Endothelial cell (in vitro differentiated cells): Measurements from ENCODE around the gene ATP10A. TPM values are rescaled to one million over a fixed set of nuclear protein-coding genes. Genes with fewer than 3 reads are reported as not detected.
A peak's percentile ranks its signal among the peaks of the same experiment; 100 is the strongest.

ENCODE experiments used
- DNase-seq: peaks from one replicate; pipeline ENCODE4 v3.0.0; 2021; ENCODE audit warnings: low spot score
- H3K27ac Mint-ChIP-seq: one replicate; pipeline ENCODE4 v1.8.0; 2021; ENCODE audit warnings: mixed read lengths, inconsistent platforms; ENCODE audit not compliant: unreplicated experiment
- H3K27me3 Mint-ChIP-seq: one replicate; pipeline ENCODE4 v1.8.0; 2021; ENCODE audit warnings: mild to moderate bottlenecking, moderate library complexity, mixed read lengths, inconsistent platforms; ENCODE audit not compliant: unreplicated experiment
- H3K36me3 Mint-ChIP-seq: one replicate; pipeline ENCODE4 v1.8.0; 2021; ENCODE audit warnings: mild to moderate bottlenecking, low read depth, mixed read lengths, inconsistent platforms; ENCODE audit not compliant: unreplicated experiment
- H3K4me1 Mint-ChIP-seq: one replicate; pipeline ENCODE4 v1.8.0; 2021; ENCODE audit warnings: mild to moderate bottlenecking, mixed read lengths, inconsistent platforms; ENCODE audit not compliant: unreplicated experiment
- H3K4me3 Mint-ChIP-seq: one replicate; pipeline ENCODE4 v1.8.0; 2021; ENCODE audit warnings: mild to moderate bottlenecking, mixed read lengths, inconsistent platforms; ENCODE audit not compliant: unreplicated experiment
- H3K9me3 Mint-ChIP-seq: one replicate; pipeline ENCODE4 v1.8.0; 2021; ENCODE audit warnings: mixed read lengths, inconsistent platforms; ENCODE audit not compliant: unreplicated experiment
- CTCF ChIP-seq: fragments of 200-600 bp; sonication (generic); IDR thresholded peaks from one replicate; pipeline ENCODE4 v1.5.0; 2021; ENCODE audit warnings: antibody characterized with exemption; ENCODE audit not compliant: unreplicated experiment
- total RNA-seq: library from RNA; stranded (reverse); fragmentation: NEBNext Ultra II Directional; extraction: Animal tissue kit (Norgen Biotek cat#: 25700); gene quantifications from one replicate; pipeline ENCODE4 v1.2.1, GENCODE V29; 2021; ENCODE audit not compliant: unreplicated experiment

The ATP10A gene
- total RNA-seq, 1 donor from 2014 or later: 0.13 TPM

GRCh38 chr15:25695875-25696760 is 167.0 kb downstream of the ATP10A start:
- Mint-ChIP-seq H3K36me3 (no peaks in the 10 kb centered on the region), H3K27me3 (peaks cover 5% of the 10 kb centered on the region), H3K27ac (no peak overlapping the region), H3K4me1 (no peaks in the 10 kb centered on the region), H3K9me3 (no peaks in the 10 kb centered on the region), H3K4me3 (no peak overlapping the region)
- no peak for DNase-seq
- TF ChIP-seq CTCF: no peak

GRCh38 chr15:25694823-25695312 is 168.3 kb downstream of the ATP10A start:
- H3K4me1 Mint-ChIP-seq: no peaks in the 10 kb centered on the region
- H3K4me3 Mint-ChIP-seq: no peak overlapping the region
- H3K9me3 Mint-ChIP-seq: no peaks in the 10 kb centered on the region
- H3K27me3 Mint-ChIP-seq: peaks cover 5% of the 10 kb centered on the region
- no peaks in the 10 kb centered on the region for H3K36me3 Mint-ChIP-seq
- H3K27ac Mint-ChIP-seq: no peak overlapping the region
- DNase-seq: no peak
- TF ChIP-seq CTCF: no peak

- Mint-ChIP-seq H3K9me3 (no peaks in the 10 kb centered on the region), H3K27me3 (peaks cover 4% of the 10 kb centered on the region), H3K4me1 (no peaks in the 10 kb centered on the region), H3K4me3 (no peak overlapping the region), H3K27ac (no peak overlapping the region), H3K36me3 (no peaks in the 10 kb centered on the region)
- DNase-seq: no peak
- no peak for TF ChIP-seq CTCF
Observed at GRCh38 chr15:25694239-25694584, 168.9 kb downstream of the ATP10A start.

DNA sequence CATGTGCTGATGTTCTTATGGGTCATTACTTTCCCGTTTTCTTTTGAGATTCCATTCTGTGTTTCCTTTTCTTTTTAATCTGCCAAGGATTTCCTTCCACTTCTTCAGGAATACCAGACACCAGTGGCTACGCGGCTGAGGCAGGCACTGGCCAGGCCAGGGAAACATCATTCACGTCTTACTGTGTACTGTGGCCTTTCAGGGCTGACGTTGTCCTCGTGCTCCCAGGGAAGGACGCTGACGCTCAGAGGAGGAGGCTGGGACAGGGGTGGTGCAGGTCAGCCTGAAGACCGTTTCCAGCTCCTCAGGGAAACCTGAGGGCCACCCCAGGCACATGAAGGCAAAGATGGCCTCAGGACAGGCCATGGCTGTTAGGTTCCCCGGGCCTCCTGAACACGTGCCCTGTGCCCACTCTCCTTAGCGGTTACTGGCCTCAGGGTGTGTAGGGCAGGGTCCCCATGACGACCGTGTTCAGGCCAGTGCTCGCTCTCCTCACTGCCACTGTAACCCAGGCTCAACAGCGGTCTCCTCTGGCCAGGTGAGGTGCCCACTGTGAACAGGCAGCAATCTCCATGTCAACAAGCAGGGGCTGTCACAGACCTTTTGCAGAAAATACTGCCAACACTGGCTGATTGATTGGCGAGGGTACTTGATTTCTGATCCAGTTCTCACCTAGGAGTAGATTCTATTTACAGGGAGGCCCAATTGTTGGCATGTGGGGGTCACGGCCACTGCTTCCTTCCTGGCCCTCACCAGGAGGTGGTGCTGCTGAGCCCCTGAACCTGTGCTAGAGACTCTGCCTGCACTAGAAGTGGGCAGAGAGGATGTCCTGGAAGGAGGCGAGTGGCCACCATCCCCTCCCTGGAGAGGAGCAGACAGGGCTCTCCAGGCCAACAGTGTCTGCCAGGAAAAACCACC is 169.5 kb downstream of the ATP10A start:
- peak; percentile 50 for TF ChIP-seq CTCF
- Mint-ChIP-seq H3K36me3 (no peaks in the 10 kb centered on the region), H3K4me1 (no peaks in the 10 kb centered on the region), H3K4me3 (no peak overlapping the region), H3K9me3 (no peaks in the 10 kb centered on the region), H3K27ac (no peak overlapping the region), H3K27me3 (peaks cover 3% of the 10 kb centered on the region)
- peak; percentile 75 for DNase-seq
